GM18499 (cell line): Measurements from ENCODE around the gene EBI3.
"Not testable (repeated sequence)": the region's sequence is repeated elsewhere in the genome, so short reads cannot be mapped to it uniquely, and the experiment has no call there.

Source experiments
- ATAC-seq: cut with Tn5 transposase; IDR thresholded peaks from one replicate; pipeline ENCODE4 v1.9.1; 2021; ENCODE audit warnings: moderate number of reproducible peaks; ENCODE audit not compliant: insufficient read depth, unreplicated experiment

EBI3 gene

DNA sequence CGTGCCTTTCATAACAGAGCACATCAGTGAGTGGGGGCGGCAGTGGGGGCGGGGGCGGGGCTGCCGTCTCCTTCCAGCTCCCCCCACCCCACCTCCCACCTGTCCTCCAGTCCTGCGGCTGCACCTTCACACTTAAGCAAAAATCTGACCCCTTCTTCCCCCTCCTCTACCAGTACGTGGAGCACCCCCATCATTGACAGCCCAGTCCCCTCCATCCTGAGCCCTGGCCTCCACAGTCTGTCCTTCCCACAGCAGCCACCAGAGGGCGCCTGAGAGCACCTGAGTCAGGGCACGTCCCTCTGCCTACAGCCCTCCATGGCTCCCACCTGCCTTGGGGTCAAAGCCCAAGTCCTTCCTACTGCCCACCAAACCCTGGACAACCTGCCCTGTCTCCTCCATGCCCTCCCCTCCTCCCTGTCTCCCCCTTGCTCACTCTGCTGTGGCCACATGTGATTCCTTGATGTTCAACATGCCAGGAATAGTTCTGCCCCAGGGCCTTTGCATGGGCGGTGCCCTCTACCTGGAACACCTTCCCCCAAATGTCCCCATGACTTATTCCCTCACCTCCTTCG is 4.0 kb downstream of the EBI3 start:
- ATAC-seq, result no peak

DNA sequence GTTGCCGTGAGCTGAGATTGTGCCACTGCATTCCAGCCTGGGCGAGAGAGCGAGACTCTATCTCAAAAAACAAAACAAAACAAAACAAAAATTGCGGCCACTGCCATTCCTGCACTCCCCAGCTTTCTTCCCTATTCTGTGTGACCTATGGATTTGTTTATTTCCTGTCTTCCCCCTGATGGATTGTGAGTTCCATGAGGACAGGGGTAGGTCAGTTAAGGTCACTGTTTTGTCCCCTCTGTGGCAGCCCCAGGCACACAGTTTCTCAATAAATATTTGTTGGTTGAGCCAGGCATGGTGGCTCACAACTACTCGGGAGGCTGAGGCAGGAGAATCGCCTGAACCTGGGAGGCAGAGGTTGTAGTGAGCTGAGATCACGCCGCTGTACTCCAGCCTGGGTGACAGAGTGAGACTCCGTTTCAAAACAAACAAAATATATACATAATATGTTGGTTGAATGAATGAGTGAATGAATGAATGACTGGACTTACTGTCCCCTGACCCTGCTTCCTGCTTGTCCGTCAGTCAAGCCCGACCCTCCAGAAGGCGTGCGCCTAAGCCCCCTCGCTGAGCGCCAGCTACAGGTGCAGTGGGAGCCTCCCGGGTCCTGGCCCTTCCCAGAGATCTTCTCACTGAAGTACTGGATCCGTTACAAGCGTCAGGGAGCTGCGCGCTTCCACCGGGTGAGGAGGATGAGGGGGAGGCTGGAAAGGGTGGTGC is 5.0 kb downstream of the EBI3 start:
- no peak for ATAC-seq

DNA sequence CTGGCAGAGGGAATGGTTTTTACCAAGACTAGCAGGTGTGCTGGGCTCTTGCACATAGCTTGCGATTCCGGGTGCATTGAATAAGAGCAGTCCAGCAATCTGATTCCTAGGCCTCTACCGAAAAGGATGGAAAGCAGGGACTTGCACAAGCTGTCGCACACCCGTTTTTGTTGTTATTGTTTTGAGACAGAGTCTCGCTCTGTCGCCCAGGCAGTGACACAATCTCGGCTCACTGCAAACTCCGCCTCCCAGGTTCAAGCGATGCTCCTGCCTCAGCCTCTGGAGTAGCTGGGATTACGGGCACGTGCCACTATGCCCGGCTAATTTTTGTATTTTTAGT is 5.5 kb downstream of the EBI3 start:
- no peak for ATAC-seq

DNA sequence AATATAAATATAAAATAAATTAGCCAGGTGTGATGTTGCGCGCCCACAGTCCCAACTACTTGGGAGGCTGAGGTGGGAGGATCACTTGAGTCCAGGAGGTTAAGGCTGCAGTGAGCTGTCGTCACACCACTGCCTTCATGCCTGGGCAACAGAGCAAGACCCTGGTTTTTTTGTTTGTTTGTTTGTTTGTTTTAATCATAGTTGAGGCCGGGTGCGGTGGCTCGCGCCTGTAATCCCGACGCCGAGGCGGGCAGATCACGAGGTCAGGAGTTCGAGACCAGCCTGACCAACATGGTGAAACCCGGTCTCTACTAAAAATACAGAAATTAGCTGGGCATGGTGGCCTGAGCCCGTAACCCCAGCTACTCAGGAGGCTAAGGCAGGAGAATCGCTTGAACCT is 8.2 kb downstream of the EBI3 start:
- ATAC-seq, result not testable (repeated sequence)

DNA sequence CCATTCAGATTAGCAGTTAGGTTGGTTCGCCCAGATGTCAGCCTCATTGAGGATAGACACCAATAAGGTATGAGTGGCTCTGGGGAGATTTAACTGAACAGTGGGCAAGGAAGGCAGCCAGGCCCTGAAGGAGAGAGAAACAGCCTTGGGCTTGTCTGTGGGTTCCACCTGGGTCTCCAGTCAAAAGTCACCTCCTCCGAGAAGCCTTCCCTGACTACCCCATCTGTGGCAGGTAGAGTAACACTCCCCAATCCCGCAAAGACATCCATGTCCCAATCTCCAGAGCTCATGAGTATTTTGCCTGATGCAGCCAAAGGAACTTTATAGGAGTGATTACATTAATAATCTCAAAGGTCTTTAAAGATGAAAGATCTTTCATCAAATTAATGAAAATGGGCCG is 9.5 kb downstream of the EBI3 start:
- ATAC-seq, result no peak

DNA sequence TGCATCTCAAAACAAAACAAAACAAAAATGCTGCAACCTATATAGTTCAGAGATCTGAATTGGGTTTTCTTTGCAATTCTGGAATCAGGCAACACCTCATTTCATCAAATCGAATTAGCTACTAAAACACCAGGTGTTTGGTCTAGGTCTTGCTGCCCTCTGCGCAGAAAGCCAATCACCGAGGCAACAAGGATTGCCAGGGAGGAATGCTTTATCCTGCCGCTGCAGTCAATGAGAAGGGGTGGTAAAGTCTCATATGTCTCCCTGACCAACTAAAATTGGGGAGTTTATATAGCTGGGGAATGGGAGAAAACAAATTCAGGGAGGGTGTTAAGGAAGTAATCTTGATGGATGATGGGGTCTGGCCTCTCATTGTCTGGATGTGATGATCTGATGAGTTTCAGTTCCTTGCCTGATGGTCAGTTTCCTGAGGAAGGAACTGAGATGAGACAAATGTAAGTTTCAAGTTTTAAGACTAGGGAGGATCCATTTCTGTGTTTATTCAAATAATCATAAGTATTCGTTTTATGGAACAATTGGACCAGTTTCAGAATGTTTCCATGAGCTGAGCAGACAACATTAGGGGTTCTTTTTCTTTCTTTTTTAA is 12.6 kb downstream of the EBI3 start:
- no peak for ATAC-seq

DNA sequence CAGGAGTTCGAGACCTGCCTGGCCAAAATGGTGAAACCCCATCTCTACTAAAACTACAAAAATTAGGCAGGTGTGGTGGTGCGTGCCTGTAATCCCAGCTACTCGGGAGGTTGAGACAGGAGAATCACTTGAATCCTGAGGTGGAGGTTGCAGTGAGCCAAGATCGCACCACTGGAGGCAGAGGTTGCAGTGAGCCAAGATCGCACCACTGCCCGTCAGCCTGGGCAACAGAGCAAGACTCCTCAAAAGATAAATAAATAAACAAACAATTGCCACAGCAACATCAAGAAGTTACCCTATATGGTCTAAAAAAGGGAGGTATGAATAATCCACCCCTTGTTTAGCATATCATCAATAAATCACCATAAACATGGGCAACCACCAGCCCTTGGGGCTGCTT is 16.6 kb downstream of the EBI3 start:
- ATAC-seq, result not testable (repeated sequence)

DNA sequence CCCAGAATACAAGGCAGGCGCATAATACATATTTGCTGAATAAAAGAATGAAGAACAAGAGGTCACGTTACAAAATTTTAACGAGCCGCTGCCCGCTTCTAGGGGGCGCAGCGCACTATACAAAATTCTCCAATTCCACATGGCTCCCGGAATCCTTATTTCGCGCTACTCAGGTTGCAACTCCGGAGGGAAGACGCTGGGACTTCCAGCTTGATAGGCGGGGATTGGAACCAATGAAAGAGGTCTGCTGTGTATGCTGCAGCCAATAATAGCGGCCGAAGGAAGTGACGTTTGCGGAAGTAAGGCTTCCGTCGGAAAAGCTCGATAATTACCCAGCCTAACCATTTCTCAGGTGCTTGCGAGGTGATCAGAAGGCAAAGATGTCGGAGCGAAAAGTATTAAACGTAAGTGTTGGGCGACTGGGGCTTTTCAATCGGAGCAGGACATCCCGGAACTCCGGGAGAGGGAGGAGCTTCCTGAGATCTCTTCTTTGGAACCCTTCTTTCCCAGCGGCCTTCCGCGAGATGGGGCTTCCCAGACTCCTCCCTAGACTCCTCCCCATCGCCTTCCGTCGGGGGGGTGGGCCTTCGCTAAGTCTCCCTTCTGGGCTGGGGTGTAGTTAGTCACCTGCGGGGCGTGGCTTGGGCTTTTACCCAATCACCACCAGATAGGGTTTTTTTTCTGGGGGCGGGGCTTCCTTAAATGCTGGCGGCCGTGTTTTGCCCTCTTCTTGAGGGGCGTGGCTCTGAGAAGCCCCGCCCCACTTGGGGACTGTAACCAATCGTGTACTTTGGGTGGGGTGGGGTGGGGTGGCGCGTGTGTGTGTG is 17.7 kb downstream of the EBI3 start, which contains the start of gene YJU2:
Gene YJU2 (plus strand): TSS at position 314 of the 827 bp plus-strand sequence. CDS start 67 bp downstream, at position 381.
- peak; percentile 57 for ATAC-seq

DNA sequence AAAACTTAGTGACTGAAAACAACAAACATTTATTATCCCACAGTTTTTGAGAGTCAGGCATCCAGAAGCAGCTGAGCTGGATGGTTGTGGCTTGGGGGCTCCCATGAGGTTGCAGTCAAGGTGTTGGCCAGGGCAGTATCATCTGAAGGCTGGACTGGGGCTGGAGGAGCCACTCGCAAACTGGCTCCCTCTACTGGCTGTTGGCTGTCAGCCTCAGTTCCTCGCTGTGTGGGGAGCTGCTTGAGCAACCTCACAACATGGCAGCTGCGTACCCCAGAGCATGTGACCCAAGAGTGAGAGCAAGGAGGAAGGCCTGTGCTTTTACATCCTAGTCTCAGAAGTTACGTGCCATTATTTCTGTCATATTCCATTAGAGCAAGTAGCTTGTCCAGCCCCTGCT is 27.2 kb downstream of the EBI3 start:
- no peak for ATAC-seq

DNA sequence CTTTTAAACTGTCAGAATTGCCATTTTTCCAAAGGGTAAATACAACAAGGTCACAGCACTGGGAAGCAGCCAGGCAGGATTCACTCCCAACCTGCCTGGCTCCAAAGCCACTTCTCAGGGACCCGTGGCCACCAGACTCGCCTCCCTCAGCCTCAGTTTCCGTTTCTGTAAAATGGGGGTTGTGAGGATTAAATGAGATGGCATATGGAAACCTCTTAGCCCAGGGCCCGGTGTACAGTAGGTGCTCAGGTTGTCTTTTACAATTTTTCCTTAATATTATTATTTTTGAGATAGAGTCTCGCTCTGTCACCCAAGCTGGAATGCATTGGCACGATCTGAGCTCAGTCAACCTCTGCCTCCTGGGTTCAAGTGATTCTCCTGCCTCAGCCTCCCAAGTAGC is 27.7 kb downstream of the EBI3 start:
- no peak for ATAC-seq

DNA sequence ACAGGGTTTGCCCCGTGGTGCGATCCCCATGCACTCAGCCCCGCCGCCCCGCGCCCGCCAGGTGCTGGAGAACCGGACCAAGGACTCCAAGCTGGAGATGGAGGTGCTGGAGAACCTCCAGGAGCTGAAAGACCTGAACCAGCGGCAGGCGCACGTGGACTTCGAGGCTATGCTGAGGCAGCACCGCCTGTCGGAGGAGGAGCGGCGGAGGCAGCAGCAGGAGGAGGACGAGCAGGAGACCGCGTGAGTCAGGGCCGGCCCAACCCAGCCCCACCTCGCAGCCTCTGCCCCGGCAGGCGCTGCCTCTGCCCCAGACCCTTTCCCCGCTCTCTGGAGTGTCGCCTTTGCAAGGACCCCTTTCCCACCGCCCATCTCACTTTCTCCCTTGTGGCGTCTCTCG is 28.9 kb downstream of the EBI3 start:
- no peak for ATAC-seq

DNA sequence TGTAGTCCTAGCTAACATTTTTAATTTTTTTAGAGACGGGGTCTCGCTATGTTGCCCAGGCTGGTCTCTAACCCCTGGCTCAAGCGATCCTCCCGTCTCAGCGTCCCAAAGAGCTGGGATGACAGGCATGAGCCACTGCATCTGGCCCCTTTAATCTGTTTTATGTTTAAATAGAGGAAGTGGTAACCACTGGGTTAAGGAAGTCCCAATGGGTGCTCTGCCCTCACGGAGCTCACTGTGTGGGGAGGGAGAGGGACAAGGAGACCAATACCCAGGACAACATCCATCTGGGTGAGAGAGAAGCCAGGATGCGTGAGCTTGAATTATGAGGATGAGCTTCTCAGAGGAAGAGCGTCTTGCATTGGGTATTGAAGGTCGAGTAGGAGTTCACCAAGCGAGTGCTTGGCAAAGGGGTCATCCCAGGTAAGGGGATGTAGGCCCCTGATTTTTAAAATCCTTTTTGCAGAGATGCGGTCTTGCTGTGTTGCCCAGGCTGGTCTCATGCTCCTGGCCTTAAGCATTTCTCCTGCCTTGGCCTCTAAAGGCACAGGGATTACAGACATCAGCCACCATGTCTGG is 31.4 kb downstream of the EBI3 start:
- ATAC-seq, result no peak

DNA sequence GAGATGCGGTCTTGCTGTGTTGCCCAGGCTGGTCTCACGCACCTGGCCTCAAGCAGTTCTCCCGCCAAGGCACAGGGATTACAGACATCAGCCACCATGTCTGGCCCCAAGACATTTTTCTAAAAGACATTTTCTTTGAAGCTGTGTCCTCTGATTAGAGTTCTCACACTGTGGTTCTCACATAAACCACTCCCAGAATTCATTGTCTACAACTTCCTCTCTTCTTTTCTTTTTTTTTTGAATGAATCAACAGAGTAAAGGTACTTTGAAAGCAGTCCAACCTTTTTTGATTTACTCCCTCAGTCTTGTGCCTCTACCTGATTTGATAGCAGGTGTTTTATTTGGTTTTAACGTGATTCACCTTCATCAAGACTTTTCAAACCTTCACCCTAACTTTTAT is 35.5 kb downstream of the EBI3 start:
- no peak for ATAC-seq

DNA sequence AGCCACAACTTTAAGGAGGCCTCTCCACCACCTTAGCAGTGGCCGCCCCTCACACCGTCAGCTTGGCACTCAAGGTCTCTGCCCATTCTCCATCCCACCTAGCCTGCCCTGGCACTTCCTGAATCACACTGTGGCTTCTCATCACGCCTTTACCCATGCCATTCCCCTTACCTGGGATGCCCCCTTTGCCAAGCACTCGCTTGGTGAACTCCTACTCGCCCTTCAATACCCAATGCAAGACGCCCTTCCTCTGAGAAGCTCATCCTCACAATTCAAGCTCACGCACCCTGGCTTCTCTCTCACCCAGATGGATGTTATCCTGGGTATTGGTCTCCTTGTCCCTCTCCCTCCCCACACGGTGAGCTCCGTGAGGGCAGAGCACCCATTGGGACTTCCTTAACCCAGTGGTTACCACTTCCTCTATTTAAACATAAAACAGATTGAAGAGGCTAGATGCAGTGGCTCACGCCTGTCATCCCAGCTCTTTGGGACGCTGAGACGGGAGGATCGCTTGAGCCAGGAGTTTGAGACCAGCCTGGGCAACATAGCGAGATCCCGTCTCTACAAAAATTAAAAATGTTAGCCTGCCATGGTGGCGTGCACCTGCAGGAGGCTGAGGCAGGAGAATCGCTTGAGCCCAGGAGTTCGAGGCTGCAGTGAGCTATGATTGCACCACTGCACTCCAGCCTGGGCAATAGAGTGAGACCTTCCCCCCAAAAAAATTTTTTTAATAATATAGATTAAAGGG is 37.1 kb downstream of the EBI3 start:
- no peak for ATAC-seq

DNA sequence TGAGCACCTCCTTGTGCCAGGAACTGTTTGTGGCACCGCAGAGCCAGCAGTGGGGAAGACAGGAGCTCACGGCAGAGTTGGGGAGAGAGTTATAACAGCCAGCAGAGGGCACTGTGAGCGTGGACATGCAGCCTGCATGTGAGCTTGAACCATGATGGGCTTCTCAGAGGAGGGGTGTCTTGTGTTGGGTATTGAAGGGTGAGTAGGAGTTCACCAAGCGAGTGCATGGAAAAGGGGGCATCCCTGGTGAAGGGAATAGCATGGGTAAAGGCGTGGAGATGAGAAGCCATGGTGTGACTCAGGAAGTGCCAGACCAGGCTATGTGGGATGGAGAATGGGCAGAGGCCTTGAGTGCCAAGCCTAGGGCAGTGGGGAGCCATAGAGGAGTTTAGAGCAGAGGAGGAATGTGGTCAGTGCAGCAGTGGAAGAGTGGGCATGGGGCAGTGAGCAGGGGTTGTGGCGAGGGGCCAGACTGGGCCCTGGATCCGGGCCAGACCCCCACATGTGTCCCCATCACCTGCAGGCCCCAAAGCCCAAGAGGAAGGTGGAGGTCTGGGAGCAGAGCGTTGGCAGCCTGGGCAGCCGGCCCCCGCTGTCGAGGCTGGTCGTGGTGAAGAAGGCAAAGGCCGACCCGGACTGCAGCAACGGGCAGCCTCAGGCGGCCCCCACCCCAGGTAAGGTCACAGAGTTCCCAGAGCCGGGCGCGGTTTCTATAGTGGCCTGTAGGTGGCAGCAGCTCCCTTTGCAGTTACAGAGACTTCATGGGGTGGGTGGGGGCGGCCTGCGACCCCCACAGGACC is 38.0 kb downstream of the EBI3 start:
- ATAC-seq, result no peak

DNA sequence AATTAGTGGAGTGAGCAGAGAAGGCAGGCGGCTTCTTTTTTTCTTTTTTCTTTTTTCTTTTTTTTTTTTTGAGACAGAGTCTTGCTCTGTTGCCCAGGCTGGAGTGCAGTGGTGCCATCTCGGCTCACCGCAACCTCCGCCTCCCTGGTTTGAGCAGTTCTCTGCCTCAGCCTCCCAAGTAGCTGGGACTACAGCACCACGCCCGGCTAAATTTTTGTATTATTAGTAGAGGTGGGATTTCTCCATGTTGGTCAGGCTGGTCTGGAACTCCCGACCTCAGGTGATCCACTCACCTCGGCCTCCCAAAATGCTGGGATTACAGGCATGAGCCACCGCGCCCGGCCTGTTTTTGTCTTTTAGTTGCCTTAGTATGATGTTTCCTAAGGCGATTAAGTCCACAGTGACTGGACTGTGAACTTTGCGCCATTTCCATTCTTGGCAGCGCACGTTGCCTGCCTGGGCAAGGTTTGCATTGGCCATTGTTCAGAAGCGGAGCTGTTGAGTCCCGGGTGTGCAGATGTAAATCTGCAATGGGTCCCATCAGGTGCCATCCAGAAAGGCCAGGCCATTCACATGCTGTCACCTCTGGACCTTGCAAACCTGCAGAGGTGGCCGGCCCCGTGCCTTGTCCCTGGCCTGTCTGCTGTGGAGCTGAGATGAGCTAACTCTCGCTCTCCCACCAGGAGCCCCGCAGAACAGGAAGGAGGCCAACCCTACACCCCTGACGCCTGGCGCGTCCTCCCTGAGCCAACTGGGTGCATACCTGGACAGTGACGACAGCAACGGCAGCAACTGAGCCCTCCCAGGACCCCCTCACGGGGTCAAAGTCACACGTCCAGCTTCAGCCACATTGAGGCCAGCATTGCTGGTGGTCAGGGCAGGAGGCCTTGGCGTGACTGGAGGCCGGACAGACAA is 38.8 kb downstream of the EBI3 start:
- no peak for ATAC-seq

DNA sequence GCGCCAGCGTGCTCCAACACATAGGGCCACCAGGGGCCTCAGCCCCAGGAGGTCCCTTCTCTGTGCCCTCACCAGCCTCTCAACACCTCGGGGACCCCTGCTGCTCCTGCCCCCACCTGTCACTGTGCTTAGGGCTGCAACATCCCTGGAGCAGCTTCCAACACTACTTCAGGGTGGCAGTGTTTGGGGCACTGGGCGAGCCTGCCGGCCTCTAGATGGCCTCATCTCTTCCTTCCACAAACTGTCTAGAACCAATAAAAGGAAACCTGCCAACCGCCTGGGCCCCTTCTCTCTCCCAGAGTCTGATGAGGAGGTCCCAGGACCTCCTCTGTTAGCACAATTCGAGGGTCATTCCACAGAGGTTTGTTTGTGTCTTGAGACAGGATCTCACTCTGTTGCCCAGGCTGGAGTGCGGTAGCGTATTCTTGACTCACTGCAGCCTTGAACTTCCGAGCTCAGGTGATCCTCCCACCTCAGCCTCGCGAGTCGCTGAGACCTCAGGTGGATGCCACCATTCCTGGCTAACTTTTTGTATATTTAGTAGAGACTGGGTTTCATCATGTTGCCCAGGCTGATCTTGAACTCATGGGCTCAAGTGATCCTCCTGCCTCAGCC is 39.6 kb downstream of the EBI3 start:
- no peak for ATAC-seq

DNA sequence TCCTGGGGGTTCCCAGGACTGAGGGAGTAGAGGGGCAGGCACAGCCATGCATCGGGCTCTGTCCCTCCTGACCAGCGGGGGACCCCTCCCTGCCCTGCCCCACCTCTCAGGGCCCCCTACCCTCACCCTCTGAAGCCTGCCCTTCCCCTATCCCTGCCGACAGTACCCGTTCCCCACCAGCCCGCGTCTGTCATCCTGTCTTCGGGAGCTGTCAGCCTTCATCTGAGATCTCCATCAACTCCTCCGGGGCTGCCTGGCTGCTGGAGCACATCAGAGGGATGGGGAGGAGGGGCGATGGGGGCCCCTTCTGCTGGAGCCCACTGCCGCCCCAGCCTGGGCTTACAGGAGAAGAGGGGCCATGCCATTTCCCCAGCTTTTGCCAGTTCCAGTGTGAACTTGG is 43.6 kb downstream of the EBI3 start:
- no peak for ATAC-seq
